Testis (tissue), 3 donors: ENCODE measurements around the gene KCTD18. TPM values are rescaled to one million over a fixed set of nuclear protein-coding genes. Genes with fewer than 3 reads are reported as not detected.

Experiments
- DNase-seq: peaks from one replicate; pipeline ENCODE4 v3.0.0-alpha.2; 2019
- H3K27ac ChIP-seq, 2 donors: fragments of 200-600 bp; sonication (generic); one replicate each; pipeline ENCODE4 v1.5.1; 2019
- H3K27me3 ChIP-seq: fragments of 200-600 bp; sonication (generic); one replicate; pipeline ENCODE4 v1.5.1; 2019
- H3K36me3 ChIP-seq: fragments of 200-600 bp; sonication (generic); one replicate; pipeline ENCODE4 v1.5.1; 2017; ENCODE audit warnings: low read depth; ENCODE audit errors: missing control alignments
- H3K4me1 ChIP-seq: fragments of 200-600 bp; sonication (generic); one replicate; pipeline ENCODE4 v1.5.1; 2019
- H3K4me3 ChIP-seq, 2 donors: fragments of 200-600 bp; sonication (generic); one replicate each; pipeline ENCODE4 v1.5.1; 2017 to 2019
- H3K9me3 ChIP-seq: fragments of 200-600 bp; sonication (generic); one replicate; pipeline ENCODE4 v1.5.1; 2017
- POLR2A ChIP-seq: fragments of 450-650 bp; IDR thresholded peaks from one replicate; pipeline ENCODE4 v1.6.1; 2017; ENCODE audit warnings: antibody characterized with exemption, mild to moderate bottlenecking, moderate library complexity
- WGBS, 2 donors: methylation state at CpG; one replicate each; pipeline ENCODE4 v1.1.5; 2018; 5-methylcytosine and 5-hydroxymethylcytosine counted together
- intact Hi-C: fragments of 100-400 bp; cut with DNase I; formaldehyde crosslinking; loops from one replicate; pipeline ENCODE4 v1.15.1; 2023; ENCODE audit warnings: low total_unique reads
- polyA plus RNA-seq: library from polyadenylated mRNA; stranded (reverse); fragments of 350-450 nt; fragmentation: Illumina TruSeq; extraction: RNeasy Lipid Tissue Mini Kit (QIAGEN cat#74804); gene quantifications from one replicate; pipeline ENCODE4 v1.2.3, GENCODE V29; 2014; ENCODE audit warnings: low read depth, low replicate concordance; ENCODE audit not compliant: insufficient read depth
- total RNA-seq, 2 donors: library from RNA; depleted of rRNA; stranded (reverse); fragments of >200 nt; gene quantifications; one replicate each; pipeline ENCODE4 v1.2.3, GENCODE V29; 2016
- TF ChIP-seq, protein P1 (sequence below), 3 experiments: fragments of 450-650 bp in 2 of 3; fragments of 200-600 bp in 1 of 3; sonication (generic) in 1 of 3; IDR thresholded peaks; one replicate each; pipeline ENCODE4 v1.5.1; 2016 to 2019; ENCODE audit warnings: antibody characterized with exemption in 3 of 3, mild to moderate bottlenecking in 2 of 3, moderate library complexity in 1 of 3

The KCTD18 gene
- total and polyA plus RNA-seq, 3 donors from 2014 or later: 16.9 to 27.1 (median 21.4) TPM

- TF ChIP-seq POLR2A: no peak
- TF ChIP-seq, protein P1, sequence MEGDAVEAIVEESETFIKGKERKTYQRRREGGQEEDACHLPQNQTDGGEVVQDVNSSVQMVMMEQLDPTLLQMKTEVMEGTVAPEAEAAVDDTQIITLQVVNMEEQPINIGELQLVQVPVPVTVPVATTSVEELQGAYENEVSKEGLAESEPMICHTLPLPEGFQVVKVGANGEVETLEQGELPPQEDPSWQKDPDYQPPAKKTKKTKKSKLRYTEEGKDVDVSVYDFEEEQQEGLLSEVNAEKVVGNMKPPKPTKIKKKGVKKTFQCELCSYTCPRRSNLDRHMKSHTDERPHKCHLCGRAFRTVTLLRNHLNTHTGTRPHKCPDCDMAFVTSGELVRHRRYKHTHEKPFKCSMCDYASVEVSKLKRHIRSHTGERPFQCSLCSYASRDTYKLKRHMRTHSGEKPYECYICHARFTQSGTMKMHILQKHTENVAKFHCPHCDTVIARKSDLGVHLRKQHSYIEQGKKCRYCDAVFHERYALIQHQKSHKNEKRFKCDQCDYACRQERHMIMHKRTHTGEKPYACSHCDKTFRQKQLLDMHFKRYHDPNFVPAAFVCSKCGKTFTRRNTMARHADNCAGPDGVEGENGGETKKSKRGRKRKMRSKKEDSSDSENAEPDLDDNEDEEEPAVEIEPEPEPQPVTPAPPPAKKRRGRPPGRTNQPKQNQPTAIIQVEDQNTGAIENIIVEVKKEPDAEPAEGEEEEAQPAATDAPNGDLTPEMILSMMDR (IDR thresholded peaks at IDR 0.05): no peak
- intact Hi-C loops: no loop called here
These were observed 58.4 kb downstream of the KCTD18 start for GRCh38 chr2:200451511-200451910.

DNA sequence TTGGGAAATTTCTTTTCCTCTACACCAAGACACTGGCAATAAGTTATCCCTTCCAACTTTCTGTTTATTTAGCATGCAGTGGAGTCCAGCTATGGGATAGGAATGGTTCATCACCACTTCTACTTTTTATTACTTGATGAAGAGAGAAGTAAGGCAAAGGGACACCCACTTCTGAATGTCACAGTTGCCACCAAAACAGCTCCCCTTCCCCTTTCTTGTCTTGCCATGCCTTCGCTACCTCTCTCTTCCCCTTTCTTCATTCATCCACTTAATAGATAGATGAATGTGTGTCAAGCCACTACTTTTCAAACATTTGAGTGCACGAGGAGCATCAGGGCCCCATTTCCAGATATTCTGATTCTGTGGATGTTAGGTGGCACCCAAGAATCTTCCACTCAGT is 59.6 kb downstream of the KCTD18 start:
- no peak overlapping the region for H3K27ac ChIP-seq
- no peak for DNase-seq
- TF ChIP-seq, protein P1 (IDR thresholded peaks at IDR 0.05): no peak
- no peak for TF ChIP-seq POLR2A
- intact Hi-C loops: no loop called here
- no peaks in the 10 kb centered on the region for H3K36me3 ChIP-seq
- H3K4me1 ChIP-seq: no peaks in the 10 kb centered on the region
- no peaks in the 10 kb centered on the region for H3K9me3 ChIP-seq
- H3K27me3 ChIP-seq: no peaks in the 10 kb centered on the region
- WGBS, 2 donors: 95 to 98% methylated on average over 2 of the region's 2 CpGs
- H3K4me3 ChIP-seq: no peak overlapping the region

More at GRCh38 chr2:200451511-200451910, 58.4 kb downstream of the KCTD18 start:
- no peak for DNase-seq
- WGBS, 2 donors: 81 to 82% methylated on average over 2 of the region's 2 CpGs
- H3K27me3 ChIP-seq: no peaks in the 10 kb centered on the region
- H3K4me3 ChIP-seq: no peak overlapping the region
- no peaks in the 10 kb centered on the region for H3K9me3 ChIP-seq
- H3K36me3 ChIP-seq: no peaks in the 10 kb centered on the region
- H3K4me1 ChIP-seq: no peaks in the 10 kb centered on the region
- no peak overlapping the region for H3K27ac ChIP-seq

DNA sequence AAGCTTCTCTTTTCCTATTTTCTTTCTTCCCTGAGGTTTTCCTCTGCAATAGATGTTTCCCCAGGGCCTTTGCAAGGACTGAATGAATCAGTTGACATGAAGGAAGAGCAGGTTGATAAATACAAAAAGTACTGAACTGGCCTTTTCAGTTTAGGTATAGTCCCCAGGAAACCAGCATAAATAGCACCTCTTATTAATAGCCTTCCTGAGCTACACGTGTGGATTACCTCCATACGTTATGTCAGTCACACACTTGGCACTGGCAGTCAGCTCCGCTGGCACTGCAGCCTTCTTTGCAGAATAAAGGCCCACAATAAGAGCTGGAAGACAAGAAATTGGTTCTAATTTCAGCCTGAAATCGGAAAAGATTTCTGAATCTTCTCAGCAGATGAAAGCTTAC is 60.7 kb downstream of the KCTD18 start:
- Histone ChIP-seq H3K9me3 (no peaks in the 10 kb centered on the region), H3K36me3 (no peaks in the 10 kb centered on the region), H3K27me3 (no peaks in the 10 kb centered on the region), H3K4me1 (no peaks in the 10 kb centered on the region), H3K27ac (no peak overlapping the region), H3K4me3 (no peak overlapping the region)
- intact Hi-C loops: no loop called here
- DNase-seq: no peak
- no peak for TF ChIP-seq POLR2A
- TF ChIP-seq, protein P1 (IDR thresholded peaks at IDR 0.05): no peak
- whole genome bisulfite sequencing, 2 donors: 83 to 89% methylated on average over 4 of the region's 4 CpGs

DNA sequence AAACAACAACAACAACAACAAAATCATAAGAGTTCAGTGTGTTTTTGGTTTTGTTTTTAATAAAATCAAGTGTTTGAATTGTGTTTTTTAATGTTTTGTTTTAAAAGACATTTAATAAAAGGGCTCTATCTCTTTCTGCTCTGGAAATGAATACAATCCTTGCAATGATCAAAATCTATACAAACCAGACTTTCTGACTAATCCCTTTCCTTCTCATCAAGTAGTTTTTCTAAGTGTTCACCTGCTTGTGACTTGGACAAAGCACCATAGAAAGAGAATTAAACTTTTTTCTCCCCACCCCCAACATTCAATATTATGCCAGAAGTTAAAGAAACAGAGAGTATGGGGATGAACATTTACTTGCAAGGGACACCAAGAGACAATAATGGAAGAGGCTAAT is 61.4 kb downstream of the KCTD18 start:
- H3K27ac ChIP-seq: no peak overlapping the region
- H3K4me1 ChIP-seq: no peaks in the 10 kb centered on the region
- intact Hi-C loops: no loop called here
- no peaks in the 10 kb centered on the region for H3K36me3 ChIP-seq
- H3K27me3 ChIP-seq: no peaks in the 10 kb centered on the region
- H3K9me3 ChIP-seq: no peaks in the 10 kb centered on the region
- H3K4me3 ChIP-seq: no peak overlapping the region
- no peak for DNase-seq
- TF ChIP-seq, protein P1 (IDR thresholded peaks at IDR 0.05): no peak
- no peak for TF ChIP-seq POLR2A

DNA sequence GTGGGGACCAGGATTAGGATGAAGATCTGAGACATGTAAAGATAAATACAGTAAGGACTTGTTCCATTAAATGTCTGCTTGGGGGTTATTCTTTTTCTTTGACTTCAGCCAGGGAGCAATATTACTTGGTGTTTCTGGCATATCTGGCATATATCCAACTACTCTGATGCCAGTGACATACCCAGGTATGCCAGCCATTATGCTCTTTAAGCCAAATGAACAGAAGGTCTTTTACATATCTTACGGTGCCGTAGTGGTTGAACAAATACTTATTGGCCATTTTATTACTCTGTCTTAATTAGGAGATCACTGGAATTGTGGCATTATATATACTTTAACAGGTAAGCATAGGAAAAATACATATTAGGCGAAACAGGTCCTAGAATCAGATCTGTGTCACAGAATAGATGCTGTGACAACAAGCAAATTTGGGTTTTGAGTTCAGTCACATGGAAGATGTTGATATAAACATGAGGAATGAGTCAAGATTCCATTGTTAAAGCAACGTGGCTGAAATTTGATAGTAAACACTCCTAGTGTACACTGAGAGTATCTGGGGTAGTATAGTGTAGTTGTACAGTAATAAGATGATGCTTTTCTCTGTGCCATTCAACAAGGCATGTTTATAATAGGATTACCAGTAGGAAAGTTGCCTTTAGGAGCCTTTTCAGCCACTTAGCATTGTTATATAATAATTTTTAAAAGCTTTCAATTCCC is 62.6 kb downstream of the KCTD18 start:
- intact Hi-C loops: no loop called here
- no peak for DNase-seq
- Histone ChIP-seq H3K4me1 (no peaks in the 10 kb centered on the region), H3K27me3 (no peaks in the 10 kb centered on the region), H3K27ac (no peak overlapping the region), H3K4me3 (no peak overlapping the region), H3K36me3 (no peaks in the 10 kb centered on the region), H3K9me3 (no peaks in the 10 kb centered on the region)
- 91 to 96% methylated on average over 4 of the region's 4 CpGs for WGBS, 2 donors
- TF ChIP-seq POLR2A: no peak
- TF ChIP-seq, protein P1 (IDR thresholded peaks at IDR 0.05): no peak
